Measurements from ENCODE around the gene MAST4. TPM values are rescaled to one million over a fixed set of nuclear protein-coding genes. Genes with fewer than 3 reads are reported as not detected.

MAST4 gene
- total RNA-seq, 1 donor from 2014 or later, result 10.5 TPM

- no peak overlapping the region for H3K27ac Mint-ChIP-seq (ENCODE audit: unreplicated experiment)
- no peaks in the 10 kb centered on the region for H3K9me3 Mint-ChIP-seq (ENCODE audit: unreplicated experiment)
- H3K36me3 Mint-ChIP-seq (ENCODE audit: unreplicated experiment), result no peaks in the 10 kb centered on the region
- no peak for DNase-seq (ENCODE audit: extremely low spot score, unreplicated experiment)
- no peak for TF ChIP-seq CTCF (IDR thresholded peaks at IDR 0.05)
- peaks cover 4% of the 10 kb centered on the region for H3K27me3 Mint-ChIP-seq (ENCODE audit: unreplicated experiment)
- no peak overlapping the region for H3K4me3 Mint-ChIP-seq (ENCODE audit: unreplicated experiment)
- H3K4me1 Mint-ChIP-seq (ENCODE audit: unreplicated experiment), result no peaks in the 10 kb centered on the region
Measured at GRCh38 chr5:66923457-66923856, 327.3 kb downstream of the MAST4 start.

- H3K36me3 Mint-ChIP-seq (ENCODE audit: unreplicated experiment), result no peaks in the 10 kb centered on the region
- H3K27me3 Mint-ChIP-seq (ENCODE audit: unreplicated experiment), result peaks cover 4% of the 10 kb centered on the region
- no peak overlapping the region for H3K27ac Mint-ChIP-seq (ENCODE audit: unreplicated experiment)
- H3K4me1 Mint-ChIP-seq (ENCODE audit: unreplicated experiment), result no peaks in the 10 kb centered on the region
- no peak for TF ChIP-seq CTCF (IDR thresholded peaks at IDR 0.05)
- no peak overlapping the region for H3K4me3 Mint-ChIP-seq (ENCODE audit: unreplicated experiment)
- no peak for DNase-seq (ENCODE audit: extremely low spot score, unreplicated experiment)
- no peaks in the 10 kb centered on the region for H3K9me3 Mint-ChIP-seq (ENCODE audit: unreplicated experiment)
Measured at GRCh38 chr5:66923922-66924321, 327.7 kb downstream of the MAST4 start.

GRCh38 chr5:66927140-66927539 is 330.9 kb downstream of the MAST4 start:
- Mint-ChIP-seq H3K4me3 (ENCODE audit: unreplicated experiment) (no peak overlapping the region), H3K27me3 (ENCODE audit: unreplicated experiment) (peaks cover 4% of the 10 kb centered on the region), H3K4me1 (ENCODE audit: unreplicated experiment) (no peaks in the 10 kb centered on the region), H3K27ac (ENCODE audit: unreplicated experiment) (no peak overlapping the region), H3K36me3 (ENCODE audit: unreplicated experiment) (no peaks in the 10 kb centered on the region), H3K9me3 (ENCODE audit: unreplicated experiment) (no peaks in the 10 kb centered on the region)
- DNase-seq (ENCODE audit: extremely low spot score, unreplicated experiment), result no peak
- no peak for TF ChIP-seq CTCF (IDR thresholded peaks at IDR 0.05)

- Mint-ChIP-seq H3K4me1 (ENCODE audit: unreplicated experiment) (no peaks in the 10 kb centered on the region), H3K4me3 (ENCODE audit: unreplicated experiment) (no peak overlapping the region), H3K36me3 (ENCODE audit: unreplicated experiment) (no peaks in the 10 kb centered on the region), H3K27me3 (ENCODE audit: unreplicated experiment) (no peaks in the 10 kb centered on the region), H3K27ac (ENCODE audit: unreplicated experiment) (no peak overlapping the region), H3K9me3 (ENCODE audit: unreplicated experiment) (no peaks in the 10 kb centered on the region)
- DNase-seq (ENCODE audit: extremely low spot score, unreplicated experiment), result no peak
- TF ChIP-seq CTCF (IDR thresholded peaks at IDR 0.05), result no peak
Measured at GRCh38 chr5:66929281-66929680, 333.1 kb downstream of the MAST4 start.

GRCh38 chr5:66929995-66930394 is 333.8 kb downstream of the MAST4 start:
- no peaks in the 10 kb centered on the region for H3K9me3 Mint-ChIP-seq (ENCODE audit: unreplicated experiment)
- H3K27ac Mint-ChIP-seq (ENCODE audit: unreplicated experiment), result no peak overlapping the region
- no peak for DNase-seq (ENCODE audit: extremely low spot score, unreplicated experiment)
- no peaks in the 10 kb centered on the region for H3K36me3 Mint-ChIP-seq (ENCODE audit: unreplicated experiment)
- H3K4me3 Mint-ChIP-seq (ENCODE audit: unreplicated experiment), result no peak overlapping the region
- no peaks in the 10 kb centered on the region for H3K4me1 Mint-ChIP-seq (ENCODE audit: unreplicated experiment)
- no peaks in the 10 kb centered on the region for H3K27me3 Mint-ChIP-seq (ENCODE audit: unreplicated experiment)
- no peak for TF ChIP-seq CTCF (IDR thresholded peaks at IDR 0.05)

Data from osteocyte (in vitro differentiated cells).